GM04503 (cell line): Measurements from ENCODE around the gene TSPYL6.
"Not testable (repeated sequence)": the region's sequence is repeated elsewhere in the genome, so short reads cannot be mapped to it uniquely, and the experiment has no call there.

Experiments used
- DNase-seq: peaks from one replicate; pipeline ENCODE4 v3.0.0-alpha.2; 2012; ENCODE audit warnings: low read depth

TSPYL6 gene

GRCh38 chr2:54256091-54256694, at the start of gene TSPYL6:
TSPYL6 (minus strand) TSS chr2:54256229; CDS start chr2:54256151, 78 bp downstream.
- DNase-seq: no peak

- no peak for DNase-seq
Observed at GRCh38 chr2:54303631-54304030, 47.6 kb upstream of the TSPYL6 start.

GRCh38 chr2:54298514-54298913, 42.5 kb upstream of the TSPYL6 start:
- DNase-seq: no peak

- no peak for DNase-seq
Observed at GRCh38 chr2:54295911-54296310, 39.9 kb upstream of the TSPYL6 start.

- DNase-seq: not testable (repeated sequence)
Observed at GRCh38 chr2:54294665-54295064, 38.6 kb upstream of the TSPYL6 start.

GRCh38 chr2:54290356-54291025, 34.5 kb upstream of the TSPYL6 start:
- no peak for DNase-seq

- DNase-seq: no peak
Observed at GRCh38 chr2:54289917-54290316, 33.9 kb upstream of the TSPYL6 start.

GRCh38 chr2:54287532-54287931, 31.5 kb upstream of the TSPYL6 start:
- no peak for DNase-seq

GRCh38 chr2:54285451-54285850, 29.4 kb upstream of the TSPYL6 start:
- DNase-seq: no peak

- no peak for DNase-seq
Observed at GRCh38 chr2:54284826-54285225, 28.8 kb upstream of the TSPYL6 start.

GRCh38 chr2:54279385-54279784, 23.4 kb upstream of the TSPYL6 start:
- DNase-seq: no peak

- DNase-seq: no peak
Observed at GRCh38 chr2:54275541-54275940, 19.5 kb upstream of the TSPYL6 start.

- peak; percentile 36 for DNase-seq
Observed at GRCh38 chr2:54274781-54275242, 18.8 kb upstream of the TSPYL6 start.

GRCh38 chr2:54271843-54272627, 16.0 kb upstream of the TSPYL6 start:
- DNase-seq: no peak

GRCh38 chr2:54271189-54271588, 15.2 kb upstream of the TSPYL6 start:
- no peak for DNase-seq

GRCh38 chr2:54267577-54267976, 11.5 kb upstream of the TSPYL6 start:
- no peak for DNase-seq

GRCh38 chr2:54265081-54265480, 9.1 kb upstream of the TSPYL6 start:
- not testable (repeated sequence) for DNase-seq

- no peak for DNase-seq
Observed at GRCh38 chr2:54262015-54262765, 6.2 kb upstream of the TSPYL6 start.

- DNase-seq: no peak
Observed at GRCh38 chr2:54261537-54261936, 5.5 kb upstream of the TSPYL6 start.

- no peak for DNase-seq
Observed at GRCh38 chr2:54260241-54260595, 4.2 kb upstream of the TSPYL6 start.

GRCh38 chr2:54259413-54260240, 3.6 kb upstream of the TSPYL6 start:
- DNase-seq: no peak
